PC-3 (cell line): ENCODE data around the gene OR10G2. TPM values are rescaled to one million over a fixed set of nuclear protein-coding genes. Genes with fewer than 3 reads are reported as not detected.

Experiments
- ATAC-seq: fragments of 200-7000 bp; cut with Tn5 transposase; 2 replicates; pipeline ENCODE4 v1.9.1; 2020; ENCODE audit warnings: mild to moderate bottlenecking, moderate library complexity
- BruUV-seq: library from RNA; stranded (reverse); fragments of 400-500 nt; replicated peaks from 2 replicates; lab custom pipeline; 2021; lab: Mats Ljungman, UMichigan
- CTCF ChIA-PET: fragments of 300-600 bp; sonication (Branson Sonifier 250); formaldehyde crosslinking; loops from one replicate; lab custom pipeline; 2022; ENCODE audit warnings: antibody characterized with exemption; lab: Charles Lee
- POLR2A ChIA-PET: fragments of 300-600 bp; sonication (Branson Sonifier 250); formaldehyde crosslinking; loops from one replicate; lab custom pipeline; 2022; ENCODE audit warnings: antibody characterized with exemption; ENCODE audit not compliant: unreplicated experiment; lab: Charles Lee
- DNase-seq: peaks from one replicate; pipeline ENCODE4 v3.0.0-alpha.2; 2015
- H2AFZ ChIP-seq: fragments of 300-600 bp; sonication (generic); 2 replicates; pipeline ENCODE4 v1.6.0; 2016; ENCODE audit warnings: antibody characterized with exemption, low read length
- H3F3A ChIP-seq: fragments of 300-600 bp; sonication (generic); one replicate; pipeline ENCODE4 v1.6.0; 2017; ENCODE audit warnings: antibody characterized with exemption, low read length, control low read depth, mild to moderate bottlenecking; ENCODE audit not compliant: unreplicated experiment
- H3K27ac ChIP-seq: fragments of 300-600 bp; sonication (generic); 2 replicates; pipeline ENCODE4 v1.5.1; 2016; ENCODE audit warnings: mild to moderate bottlenecking, low read length
- H3K27me3 ChIP-seq: fragments of 300-600 bp; sonication (generic); 2 replicates; pipeline ENCODE4 v1.6.1; 2016; ENCODE audit warnings: low read length, mixed read lengths
- H3K36me3 ChIP-seq: fragments of 300-600 bp; sonication (generic); 2 replicates; pipeline ENCODE4 v1.6.1; 2016; ENCODE audit warnings: low read depth, mixed run types, low read length, mixed read lengths
- H3K4me1 ChIP-seq: fragments of 300-600 bp; sonication (generic); 2 replicates; pipeline ENCODE4 v1.5.1; 2016; ENCODE audit warnings: low read length; ENCODE audit not compliant: insufficient read depth
- H3K4me2 ChIP-seq: fragments of 300-600 bp; sonication (generic); 2 replicates; pipeline ENCODE4 v1.6.0; 2016; ENCODE audit warnings: low read length
- H3K4me3 ChIP-seq: fragments of 300-600 bp; sonication (generic); 2 replicates; pipeline ENCODE4 v1.5.1; 2016; ENCODE audit warnings: mild to moderate bottlenecking, low read length, mixed read lengths
- H3K79me2 ChIP-seq: fragments of 300-600 bp; sonication (generic); 2 replicates; pipeline ENCODE4 v1.6.1; 2017; ENCODE audit warnings: low read length, mixed read lengths
- H3K9ac ChIP-seq: fragments of 300-600 bp; sonication (generic); 2 replicates; pipeline ENCODE4 v1.6.0; 2016; ENCODE audit warnings: mild to moderate bottlenecking, low read length
- H3K9me2 ChIP-seq: fragments of 300-600 bp; sonication (generic); replicated peaks from 2 replicates; pipeline ENCODE4 v1.6.1; 2016; ENCODE audit warnings: mixed run types, low read length, mixed read lengths
- H3K9me3 ChIP-seq: fragments of 300-600 bp; sonication (generic); 2 replicates; pipeline ENCODE4 v1.6.1; 2016; ENCODE audit warnings: low read length, mixed read lengths
- H4K20me1 ChIP-seq: fragments of 300-600 bp; sonication (generic); 2 replicates; pipeline ENCODE4 v1.6.1; 2016; ENCODE audit warnings: low read length, mixed read lengths
- EZH2phosphoT487 ChIP-seq: fragments of 300-600 bp; sonication (generic); IDR thresholded peaks from 2 replicates; pipeline ENCODE4 v1.6.1; 2018; ENCODE audit warnings: mild to moderate bottlenecking, antibody characterized with exemption, low read length, borderline replicate concordance
- intact Hi-C: fragments of 100-400 bp; cut with micrococcal nuclease; formaldehyde crosslinking; loops from 2 replicates; pipeline ENCODE4 v1.9.0; 2023
- total RNA-seq: library from RNA; depleted of rRNA; stranded (reverse); fragments of >200 nt; gene quantifications from 2 replicates; pipeline ENCODE4 v1.2.3, GENCODE V29; 2014; rRNA removed
- TF ChIP-seq, protein P1 (sequence below): fragments of 300-600 bp; sonication (generic); conservative IDR thresholded peaks from 2 replicates; pipeline ENCODE4 v1.5.1; 2017; ENCODE audit warnings: antibody characterized with exemption, low read depth, mild to moderate bottlenecking, low read length

Gene OR10G2
- total RNA-seq, 1 experiment from 2014 or later = not detected

GRCh38 chr14:21589317-21589716 lies 45.4 kb downstream of the OR10G2 start:
- Histone ChIP-seq H3K9me3 (peaks cover 23% of the 10 kb centered on the region; the same call in 1 of the 2 replicates), H3K4me2 (no peak overlapping the region), H3K4me3 (no peak overlapping the region), H2AFZ (no peak overlapping the region), H3K27ac (no peak overlapping the region), H3F3A (no peaks in the 10 kb centered on the region), H3K9ac (no peak overlapping the region), H3K4me1 (no peaks in the 10 kb centered on the region), H3K27me3 (peaks cover 16% of the 10 kb centered on the region; the same call in 1 of the 2 replicates), H4K20me1 (no peaks in the 10 kb centered on the region), H3K36me3 (no peaks in the 10 kb centered on the region), H3K9me2 (no peaks in the 10 kb centered on the region), H3K79me2 (no peaks in the 10 kb centered on the region)
- intact Hi-C loops = no loop called here
- no peak for DNase-seq
- ATAC-seq = no peak
- ChIA-PET CTCF (no interaction called here), POLR2A (no interaction called here)
- no TSS peak for BruUV-seq
- TF ChIP-seq, protein P1, sequence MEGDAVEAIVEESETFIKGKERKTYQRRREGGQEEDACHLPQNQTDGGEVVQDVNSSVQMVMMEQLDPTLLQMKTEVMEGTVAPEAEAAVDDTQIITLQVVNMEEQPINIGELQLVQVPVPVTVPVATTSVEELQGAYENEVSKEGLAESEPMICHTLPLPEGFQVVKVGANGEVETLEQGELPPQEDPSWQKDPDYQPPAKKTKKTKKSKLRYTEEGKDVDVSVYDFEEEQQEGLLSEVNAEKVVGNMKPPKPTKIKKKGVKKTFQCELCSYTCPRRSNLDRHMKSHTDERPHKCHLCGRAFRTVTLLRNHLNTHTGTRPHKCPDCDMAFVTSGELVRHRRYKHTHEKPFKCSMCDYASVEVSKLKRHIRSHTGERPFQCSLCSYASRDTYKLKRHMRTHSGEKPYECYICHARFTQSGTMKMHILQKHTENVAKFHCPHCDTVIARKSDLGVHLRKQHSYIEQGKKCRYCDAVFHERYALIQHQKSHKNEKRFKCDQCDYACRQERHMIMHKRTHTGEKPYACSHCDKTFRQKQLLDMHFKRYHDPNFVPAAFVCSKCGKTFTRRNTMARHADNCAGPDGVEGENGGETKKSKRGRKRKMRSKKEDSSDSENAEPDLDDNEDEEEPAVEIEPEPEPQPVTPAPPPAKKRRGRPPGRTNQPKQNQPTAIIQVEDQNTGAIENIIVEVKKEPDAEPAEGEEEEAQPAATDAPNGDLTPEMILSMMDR = no peak
- no peak for TF ChIP-seq EZH2phosphoT487

Other genes starting within 250 kb of the OR10G2 start
- 57.4 and 81.0 TPM in 2 replicates for gene CHD8, start 178.8 kb downstream of the OR10G2 start, total RNA-seq
- gene RAB2B, start 158.0 kb downstream of the OR10G2 start, total RNA-seq = 11.7 and 26.8 TPM in 2 replicates
- 26.7 and 38.5 TPM in 2 replicates for gene TOX4, start 157.7 kb downstream of the OR10G2 start, total RNA-seq
- 47.6 and 57.1 TPM in 2 replicates for gene METTL3, start 123.6 kb downstream of the OR10G2 start, total RNA-seq
- gene SALL2, start 108.6 kb downstream of the OR10G2 start, total RNA-seq = 4.1 and 6.0 TPM in 2 replicates
- not detected in 2 replicates for gene OR10G3, start 54.9 kb downstream of the OR10G2 start, total RNA-seq
- not detected in 2 replicates for gene OR4E2, start 18.9 kb upstream of the OR10G2 start, total RNA-seq
- not detected in 2 replicates for gene OR4E1, start 38.9 kb upstream of the OR10G2 start, total RNA-seq